Vagina (tissue), 2 donors: ENCODE results near the gene TPX2. TPM values are rescaled to one million over a fixed set of nuclear protein-coding genes. Genes with fewer than 3 reads are reported as not detected.

ENCODE experiments used
- DNase-seq, 2 donors: peaks; one replicate each; pipeline ENCODE4 v3.0.0-alpha.2; 2017; ENCODE audit errors: extremely low spot score in 2 of 2
- H3K27ac ChIP-seq: fragments of 200-600 bp; sonication (generic); one replicate; pipeline ENCODE4 v1.5.1; 2019
- H3K27me3 ChIP-seq: fragments of 200-600 bp; sonication (generic); one replicate; pipeline ENCODE4 v1.5.1; 2019
- H3K36me3 ChIP-seq, 2 donors: fragments of 200-600 bp; sonication (generic); one replicate each; pipeline ENCODE4 v1.5.1; 2017 to 2019
- H3K4me1 ChIP-seq: fragments of 200-600 bp; sonication (generic); one replicate; pipeline ENCODE4 v1.5.1; 2019
- H3K4me3 ChIP-seq, 2 donors: fragments of 200-600 bp; sonication (generic); 1 replicate in 1 of 2; 2 replicates in 1 of 2; pipeline ENCODE4 v1.5.1; 2016 to 2019
- H3K9me3 ChIP-seq: fragments of 200-600 bp; sonication (generic); one replicate; pipeline ENCODE4 v1.5.1; 2019
- CTCF ChIP-seq, 3 experiments: fragments of 450-650 bp in 2 of 3; fragments of 200-600 bp in 1 of 3; sonication (generic) in 1 of 3; IDR thresholded peaks; one replicate each; pipeline ENCODE4 v1.5.1; 2017 to 2019; ENCODE audit warnings: antibody characterized with exemption in 3 of 3, mild to moderate bottlenecking in 2 of 3, moderate library complexity in 2 of 3
- POLR2A ChIP-seq, 2 donors: fragments of 450-650 bp; IDR thresholded peaks; one replicate each; pipeline ENCODE4 v1.6.1; 2017; ENCODE audit warnings: antibody characterized with exemption in 2 of 2, mild to moderate bottlenecking in 2 of 2, moderate library complexity in 2 of 2
- POLR2AphosphoS5 ChIP-seq, 2 donors: sonication (generic); formaldehyde crosslinking; IDR thresholded peaks; one replicate each; pipeline ENCODE4 v1.9.0; 2017; ENCODE audit warnings: antibody characterized with exemption in 2 of 2, mild to moderate bottlenecking in 2 of 2, low read depth in 1 of 2; ENCODE audit not compliant: insufficient read depth in 1 of 2
- intact Hi-C: fragments of 100-400 bp; cut with DNase I; formaldehyde crosslinking; loops from one replicate; pipeline ENCODE4 v1.15.1; 2023
- total RNA-seq: library from RNA; depleted of rRNA; stranded (reverse); fragments of >200 nt; gene quantifications from one replicate; pipeline ENCODE4 v1.2.3, GENCODE V29; 2016

TPX2 gene
- total RNA-seq, 1 donor from 2014 or later, result 6.1 TPM

DNA sequence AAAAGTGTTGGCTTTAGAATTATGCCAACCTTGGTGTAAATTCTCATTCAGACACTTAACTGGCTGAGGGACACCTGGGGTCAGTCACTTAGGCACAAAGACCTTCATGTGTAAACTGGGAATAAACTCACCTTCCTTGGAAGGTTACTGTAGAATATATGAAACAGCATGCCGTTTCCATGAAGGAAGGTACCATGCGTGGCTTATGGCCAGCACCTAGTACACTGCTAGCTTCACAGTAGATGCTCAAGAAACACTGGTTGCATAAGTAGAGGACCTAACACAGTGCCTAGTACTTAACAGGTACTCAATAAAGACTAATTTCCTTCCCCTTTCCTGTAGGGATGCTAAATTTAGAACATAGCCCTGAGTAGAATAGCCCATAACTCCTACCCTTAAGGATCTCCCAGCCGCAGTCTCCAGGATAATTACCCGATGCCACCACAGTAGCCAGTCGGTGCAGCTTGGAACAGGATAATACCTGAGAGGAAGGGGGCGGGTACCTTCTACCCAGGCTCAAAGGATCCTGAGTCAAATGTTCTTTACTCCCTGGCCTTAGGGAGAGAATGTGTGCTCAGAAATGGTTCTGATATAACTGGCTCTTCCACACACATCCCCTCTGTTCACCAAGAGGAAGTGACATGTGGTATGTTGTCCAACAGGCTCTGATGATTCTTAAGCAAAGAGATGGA, 20.0 kb upstream of the TPX2 start:
- intact Hi-C loops, result no loop called here
- H3K36me3 ChIP-seq, result peaks cover 0 to 12% of the 10 kb centered on the region in 2 donors
- peak overlapping the region; percentile 99 for H3K27ac ChIP-seq
- TF ChIP-seq POLR2AphosphoS5 (IDR thresholded peaks at IDR 0.05; ENCODE audit: insufficient read depth in 1 of 2, low read depth in 1 of 2) (peak in 1 of 2 donors; percentile 60), CTCF (IDR thresholded peaks at IDR 0.05) (no peak)
- no peaks in the 10 kb centered on the region for H3K27me3 ChIP-seq
- H3K4me1 ChIP-seq, result peaks cover 81% of the 10 kb centered on the region
- H3K9me3 ChIP-seq, result no peaks in the 10 kb centered on the region
- DNase-seq, result peak in 1 of 2 donors; percentile 84
- H3K4me3 ChIP-seq, result peak overlapping the region; percentile 72 to 76

DNA sequence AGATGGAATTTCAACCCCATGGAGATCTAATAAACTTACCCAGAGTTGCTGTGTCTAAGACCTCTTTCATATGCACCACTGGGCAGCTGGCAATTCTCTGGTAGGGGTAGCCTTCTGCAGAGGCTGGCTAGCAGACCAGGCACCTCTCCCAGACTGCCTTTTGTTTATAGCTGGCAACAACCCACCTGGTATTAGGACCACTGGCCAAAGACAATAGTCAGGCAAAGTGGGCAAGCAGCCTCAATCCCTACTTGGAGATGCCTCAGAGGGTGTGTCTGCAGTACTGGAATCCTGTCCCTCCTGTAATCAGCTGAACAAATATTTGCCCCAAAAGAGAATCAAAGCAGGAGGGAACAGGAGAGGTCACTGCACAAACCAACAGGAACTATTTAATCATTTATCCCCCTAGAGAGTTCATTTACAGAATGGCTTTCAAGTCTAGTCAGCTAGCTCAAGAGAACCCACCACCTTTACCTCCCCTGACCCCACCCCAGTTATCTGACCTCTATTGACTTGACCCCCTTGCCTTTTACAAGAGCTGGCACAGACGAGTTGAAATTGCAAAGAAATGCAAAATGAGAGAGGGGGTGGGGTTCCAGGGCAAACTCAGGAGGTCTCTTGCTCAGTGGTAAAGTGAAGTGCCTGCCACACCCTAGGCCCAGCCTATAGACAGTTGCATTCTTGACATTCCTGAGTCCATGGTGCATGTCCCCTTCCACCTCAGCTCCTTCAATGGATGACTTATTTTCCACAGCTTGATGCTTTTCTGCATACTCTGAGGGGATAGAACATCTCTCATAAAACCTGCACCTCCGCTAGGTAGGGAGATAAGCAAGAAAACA, 19.2 kb upstream of the TPX2 start:
- Histone ChIP-seq H3K4me3 (peak overlapping the region; percentile 72 to 76), H3K4me1 (peaks cover 73% of the 10 kb centered on the region), H3K9me3 (no peaks in the 10 kb centered on the region), H3K36me3 (peaks cover 0 to 8% of the 10 kb centered on the region in 2 donors), H3K27me3 (no peaks in the 10 kb centered on the region), H3K27ac (peak overlapping the region; percentile 99)
- intact Hi-C loops, result no loop called here
- no peak for TF ChIP-seq POLR2AphosphoS5 (IDR thresholded peaks at IDR 0.05; ENCODE audit: insufficient read depth in 1 of 2, low read depth in 1 of 2)
- peak in 1 of 2 donors; percentile 87 for DNase-seq

- Histone ChIP-seq H3K4me3 (peak overlapping the region; percentile 72 to 76), H3K4me1 (peaks cover 64% of the 10 kb centered on the region), H3K36me3 (peaks cover 0 to 8% of the 10 kb centered on the region in 2 donors), H3K27me3 (no peaks in the 10 kb centered on the region), H3K9me3 (no peaks in the 10 kb centered on the region), H3K27ac (peak overlapping the region; percentile 99)
- intact Hi-C loops, result no loop called here
- TF ChIP-seq POLR2A (IDR thresholded peaks at IDR 0.05), result no peak
- no peak for TF ChIP-seq POLR2AphosphoS5 (IDR thresholded peaks at IDR 0.05; ENCODE audit: insufficient read depth in 1 of 2, low read depth in 1 of 2)
- no peak for TF ChIP-seq CTCF (IDR thresholded peaks at IDR 0.05)
- DNase-seq, result peak in 1 of 2 donors; percentile 87
Observed at GRCh38 chr20:31720486-31721407, 18.3 kb upstream of the TPX2 start.

DNA sequence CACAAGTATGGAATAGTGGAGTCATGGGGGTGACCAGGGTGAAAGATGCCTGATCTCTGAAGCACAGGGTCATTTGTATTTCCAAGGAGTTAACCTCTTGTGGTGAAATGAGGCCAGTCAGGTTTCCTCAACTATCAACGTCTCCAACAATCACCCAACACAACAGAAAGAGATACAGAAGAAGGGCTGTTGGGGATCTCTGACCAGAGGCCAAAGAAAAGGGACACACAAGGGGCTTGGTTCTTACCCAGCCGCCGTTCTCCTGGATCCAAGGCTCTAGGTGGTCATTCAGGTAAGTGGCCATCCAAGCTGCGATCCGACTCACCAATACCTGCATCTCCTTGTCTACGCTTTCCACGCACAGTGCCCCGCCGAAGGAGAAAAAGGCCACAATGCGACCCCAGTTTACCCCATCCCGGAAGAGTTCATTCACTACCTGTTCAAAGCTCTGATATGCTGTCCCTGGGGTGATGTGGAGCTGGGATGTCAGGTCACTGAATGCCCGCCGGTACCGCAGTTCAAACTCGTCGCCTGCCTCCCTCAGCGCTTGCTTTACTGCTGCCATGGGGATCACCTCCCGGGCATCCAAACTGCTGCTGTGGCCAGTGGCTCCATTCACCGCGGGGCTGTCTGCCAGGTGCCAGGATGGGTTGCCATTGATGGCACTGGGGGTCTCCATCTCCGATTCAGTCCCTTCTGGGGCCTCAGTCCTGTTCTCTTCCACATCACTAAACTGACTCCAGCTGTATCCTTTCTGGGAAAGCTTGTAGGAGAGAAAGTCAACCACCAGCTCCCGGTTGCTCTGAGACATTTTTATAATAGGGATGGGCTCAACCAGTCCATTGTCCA, 17.5 kb upstream of the TPX2 start:
- intact Hi-C loops, result loop anchor here (2.0 kb wide), 1 partner anchor 61 kb away; no protein-coding TSS in a partner anchor
- H3K4me1 ChIP-seq, result peaks cover 55% of the 10 kb centered on the region

More for the DNA sequence above, 17.5 kb upstream of the TPX2 start:
- no peaks in the 10 kb centered on the region for H3K27me3 ChIP-seq
- peak overlapping the region; percentile 99 for H3K27ac ChIP-seq
- H3K4me3 ChIP-seq, result peak overlapping the region; percentile 72 to 76
- H3K9me3 ChIP-seq, result no peaks in the 10 kb centered on the region
- peaks cover 0 to 8% of the 10 kb centered on the region in 2 donors for H3K36me3 ChIP-seq
- DNase-seq, result no peak
- TF ChIP-seq POLR2AphosphoS5 (IDR thresholded peaks at IDR 0.05; ENCODE audit: insufficient read depth in 1 of 2, low read depth in 1 of 2) (no peak), POLR2A (IDR thresholded peaks at IDR 0.05) (no peak), CTCF (IDR thresholded peaks at IDR 0.05) (no peak)
